GM18873 (cell line): Measurements from ENCODE around the gene HINT3.
"Not testable (repeated sequence)": the region's sequence is repeated elsewhere in the genome, so short reads cannot be mapped to it uniquely, and the experiment has no call there.

Experiments
- ATAC-seq: cut with Tn5 transposase; IDR thresholded peaks from one replicate; pipeline ENCODE4 v1.9.1; 2021; ENCODE audit warnings: mild to moderate bottlenecking, moderate library complexity, moderate number of reproducible peaks; ENCODE audit not compliant: unreplicated experiment, low FRiP score

Gene HINT3

DNA sequence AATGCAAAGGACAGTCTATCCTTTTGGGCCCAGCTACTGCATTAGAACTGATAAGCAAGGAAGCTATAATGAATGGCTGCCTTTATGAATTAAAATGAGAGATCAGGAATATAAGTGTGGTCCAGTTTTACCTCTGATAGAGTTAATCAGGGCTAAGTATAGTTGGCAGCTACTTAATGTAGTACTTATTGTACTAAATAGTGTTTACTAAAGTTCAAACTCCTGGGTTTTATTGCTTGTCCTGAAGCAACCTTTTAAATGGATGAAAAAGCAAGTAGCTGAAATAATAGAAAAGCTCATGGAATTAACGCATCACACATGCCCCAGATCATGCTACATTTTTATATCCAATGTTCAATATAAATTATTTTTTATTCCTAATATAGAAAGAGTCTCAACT is 35.1 kb downstream of the HINT3 start:
- ATAC-seq: no peak

DNA sequence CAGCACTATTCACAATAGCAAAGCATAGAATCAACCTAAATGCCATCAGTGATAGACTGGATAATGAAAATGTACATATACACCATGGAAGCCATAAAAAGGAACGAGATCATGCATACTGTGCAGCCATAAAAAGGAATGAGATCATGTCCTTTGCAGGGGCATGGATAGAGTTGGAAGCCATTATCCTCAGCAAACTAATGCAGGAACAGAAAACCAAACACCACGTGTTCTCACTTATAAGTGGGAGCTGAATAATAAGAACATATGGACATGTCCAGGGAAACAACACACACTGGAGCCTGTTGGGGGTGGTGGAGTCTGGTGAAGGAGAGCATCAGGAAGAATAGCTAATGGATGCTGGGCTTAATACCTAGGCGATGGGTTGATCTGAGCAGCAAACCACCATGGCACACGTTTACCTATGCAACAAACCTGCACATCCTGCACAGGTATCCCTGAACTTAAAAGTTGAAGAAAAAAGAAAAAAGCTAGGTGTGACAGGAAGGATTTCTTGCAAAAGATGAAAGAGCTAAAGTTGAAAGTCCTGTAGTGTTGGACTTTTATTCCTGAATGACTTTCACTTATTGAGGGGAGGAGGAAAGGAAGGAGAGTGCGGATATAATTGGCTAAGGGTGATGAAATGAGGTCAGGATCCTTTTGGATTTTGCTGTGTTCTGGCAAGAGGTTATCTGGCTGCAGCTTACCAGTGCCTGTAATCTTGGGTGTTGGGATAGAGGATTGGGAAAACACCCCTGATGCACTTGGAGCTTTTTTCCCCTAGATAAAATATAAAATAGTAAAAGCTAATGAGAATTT is 38.3 kb downstream of the HINT3 start:
- ATAC-seq: no peak

DNA sequence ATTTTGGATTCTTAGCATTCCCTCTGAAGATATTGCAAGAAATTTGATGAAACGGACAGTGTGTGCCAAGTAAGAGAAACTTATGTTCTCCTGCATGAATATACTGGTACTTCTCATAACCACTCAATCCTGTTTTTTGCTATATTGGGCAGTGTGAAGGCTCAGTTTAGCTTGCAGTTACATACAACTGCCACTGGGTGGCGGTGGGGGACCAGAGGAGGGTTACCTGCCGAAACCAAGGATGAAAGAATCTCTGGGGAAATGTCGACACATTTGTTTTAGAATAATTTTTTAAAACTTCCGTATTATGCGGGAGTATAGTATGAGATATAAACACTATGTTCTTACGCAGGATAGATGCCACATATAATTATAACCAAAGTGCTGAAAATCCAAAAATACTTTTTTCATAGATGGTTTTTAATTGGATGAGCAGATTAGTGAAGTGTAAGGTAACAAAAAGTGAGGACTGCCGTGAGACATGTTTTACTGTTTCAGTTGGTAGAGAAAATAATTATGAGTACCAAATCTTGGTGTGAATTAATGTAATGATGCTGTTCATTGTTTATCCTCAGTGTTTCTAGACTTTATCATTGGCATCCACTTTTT is 39.5 kb downstream of the HINT3 start:
- peak; percentile 90 for ATAC-seq

DNA sequence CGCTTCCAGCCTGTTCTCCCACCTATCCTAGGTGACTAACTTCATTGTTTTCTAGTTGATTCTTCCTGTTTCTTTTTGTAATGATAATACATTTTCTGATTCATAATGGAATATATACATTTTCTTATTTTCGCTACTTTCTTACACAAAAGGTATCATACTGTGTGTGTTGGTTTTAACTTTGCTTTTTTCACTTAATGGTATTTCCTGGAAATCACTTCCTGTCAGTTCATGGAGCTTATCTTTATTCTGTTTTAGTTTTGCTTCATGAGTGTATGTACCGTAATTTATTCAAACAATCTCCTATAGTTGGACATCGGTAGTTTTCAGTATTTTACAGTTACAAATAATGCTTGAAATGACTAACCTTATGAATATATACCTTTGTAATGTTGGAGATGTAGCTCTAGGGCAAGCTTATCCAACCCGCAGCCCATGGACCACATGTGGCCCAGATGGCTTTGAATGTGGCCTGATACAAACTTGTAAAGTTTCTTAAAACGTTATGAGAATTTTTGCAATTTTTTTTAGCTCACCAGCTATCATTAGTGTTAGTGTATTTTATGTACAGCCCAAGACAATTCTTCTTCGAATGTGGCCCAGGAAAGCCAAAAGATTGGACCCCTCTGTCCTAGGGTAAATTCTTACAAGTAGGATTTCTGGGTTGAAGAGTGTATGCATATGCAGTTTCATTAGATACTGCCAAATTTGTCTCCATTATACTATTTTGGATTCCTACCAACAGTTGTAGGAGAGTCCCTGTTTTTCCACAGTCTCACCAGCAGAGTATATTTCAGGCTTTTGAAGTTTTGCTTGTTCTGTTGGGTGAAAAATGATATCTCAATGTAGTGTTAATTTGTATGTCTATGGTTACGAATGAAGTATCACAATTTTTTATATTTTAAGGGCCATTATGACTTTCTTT is 46.4 kb downstream of the HINT3 start:
- ATAC-seq: no peak

DNA sequence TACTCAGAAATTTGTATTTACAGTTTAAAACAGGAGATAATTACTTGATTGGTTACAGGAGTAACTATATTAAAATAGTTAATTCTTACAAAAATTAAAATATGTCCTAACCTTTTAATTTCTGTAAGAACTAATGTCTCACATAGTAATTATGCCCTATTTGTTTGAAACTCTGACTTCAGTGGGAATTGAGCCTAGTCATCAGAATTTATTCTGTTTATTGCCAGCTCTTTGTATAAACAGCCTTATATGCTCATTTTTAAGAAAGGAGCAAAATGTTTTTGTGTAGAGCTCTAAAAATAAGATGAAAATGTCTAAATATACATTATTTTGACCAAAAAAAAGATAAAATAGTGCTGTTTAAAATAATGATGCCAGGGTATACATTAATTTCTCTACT is 51.2 kb downstream of the HINT3 start:
- ATAC-seq: no peak

DNA sequence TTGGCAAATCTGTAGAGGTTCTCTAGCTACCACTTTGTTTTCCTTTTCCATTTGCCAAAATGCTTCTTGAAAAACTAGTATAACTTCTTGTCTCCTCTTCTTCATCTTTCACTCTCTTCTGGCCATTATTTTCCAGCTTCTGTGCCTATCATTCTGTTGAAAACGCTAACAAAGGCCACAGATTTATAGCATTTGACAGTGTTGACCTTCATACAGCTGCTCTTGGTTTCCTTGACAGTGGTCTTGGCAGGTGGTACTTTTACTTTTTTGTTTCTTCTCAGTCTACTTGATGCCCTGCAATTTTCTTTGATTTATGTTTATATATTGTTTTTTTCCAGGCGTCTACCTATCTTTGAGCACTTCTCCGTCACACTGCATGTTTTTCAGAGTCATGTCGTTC is 53.5 kb downstream of the HINT3 start:
- no peak for ATAC-seq

DNA sequence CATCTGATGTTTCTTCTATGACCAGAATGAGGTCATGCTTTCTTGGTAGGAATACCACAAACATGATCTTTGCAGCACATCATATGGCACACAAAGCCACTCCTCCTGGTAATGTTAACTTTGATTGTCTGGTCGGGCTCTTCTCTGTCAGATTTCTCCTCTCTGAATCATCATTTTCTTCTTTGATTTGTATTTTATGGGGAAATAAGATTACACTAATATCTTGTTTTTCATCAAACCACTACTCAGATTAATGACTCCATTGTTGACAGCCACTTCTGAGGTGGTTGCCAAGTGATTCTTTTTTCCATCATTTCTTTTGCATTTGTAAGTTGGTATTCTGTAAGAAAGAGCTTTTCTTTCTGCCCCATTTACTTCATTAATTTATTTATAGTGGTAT is 59.3 kb downstream of the HINT3 start:
- ATAC-seq: no peak

DNA sequence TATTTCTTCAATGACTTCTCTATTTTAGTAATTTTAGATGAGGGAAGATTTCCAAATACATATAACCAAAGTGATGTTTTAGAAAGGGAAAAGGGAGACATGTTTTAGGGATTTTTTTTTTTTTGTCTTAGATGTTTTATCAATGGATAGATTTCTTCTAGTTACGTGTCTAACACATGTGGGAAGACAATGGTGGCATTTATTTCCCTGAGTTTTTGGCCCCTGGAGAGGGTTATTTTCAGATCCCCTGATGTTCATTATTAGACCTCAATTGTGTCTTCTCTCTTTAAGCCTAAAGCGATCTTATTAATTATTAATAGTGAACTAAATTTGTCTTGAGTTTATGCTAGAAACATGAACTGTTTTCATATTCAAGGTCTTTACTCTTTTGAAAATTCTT is 60.0 kb downstream of the HINT3 start:
- ATAC-seq: no peak

DNA sequence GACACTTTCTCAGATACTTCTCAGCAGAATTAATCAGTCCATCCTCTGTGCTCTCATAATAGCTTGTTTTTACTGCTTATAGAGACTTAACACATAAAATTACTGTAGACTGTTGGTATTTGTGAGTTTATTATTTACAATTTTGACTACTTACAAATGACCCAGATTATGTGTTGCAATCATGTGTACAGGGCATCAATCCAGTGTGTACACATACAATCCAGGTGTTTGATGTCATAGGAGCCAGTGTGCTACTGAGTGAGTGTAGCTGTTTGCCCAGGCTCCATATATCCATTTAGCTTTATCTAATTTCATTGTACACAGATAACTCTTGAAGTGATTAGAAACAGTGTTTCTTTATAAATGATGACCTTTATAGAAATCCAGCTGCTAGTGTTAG is 61.1 kb downstream of the HINT3 start:
- no peak for ATAC-seq

DNA sequence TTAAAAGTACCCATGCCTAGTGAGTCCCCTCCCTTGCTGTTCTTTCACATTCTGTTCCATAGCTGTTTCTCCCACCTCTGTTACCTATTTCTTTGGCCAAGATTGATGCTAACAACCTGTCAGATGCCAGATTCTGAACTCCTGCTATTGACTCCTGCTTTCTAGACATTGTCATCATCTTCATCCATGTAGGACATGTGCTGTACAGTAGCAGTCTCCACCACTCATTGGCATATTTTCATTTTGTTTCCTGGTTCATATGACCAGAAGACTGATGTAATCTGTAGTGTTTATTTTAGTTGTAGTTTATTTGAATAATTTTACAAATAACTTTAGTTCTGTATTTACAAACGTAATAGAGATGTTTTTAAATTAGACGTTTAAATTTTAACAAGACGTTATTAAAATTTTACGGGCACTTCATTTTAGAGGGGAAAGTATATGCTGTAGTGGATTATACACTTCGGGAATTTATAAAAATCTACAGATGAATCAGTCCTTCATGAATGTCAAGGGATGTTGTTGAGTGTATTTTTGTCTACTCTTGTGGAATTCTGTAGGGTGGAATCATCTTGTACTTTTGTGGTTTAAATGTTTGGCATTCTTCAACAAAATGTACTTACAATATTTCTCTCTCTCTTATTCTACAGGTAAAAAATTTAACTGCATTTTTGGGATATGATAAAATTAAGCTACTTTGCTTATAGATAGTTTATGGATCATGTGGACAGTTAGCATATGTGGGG is 63.9 kb downstream of the HINT3 start:
- ATAC-seq: no peak

DNA sequence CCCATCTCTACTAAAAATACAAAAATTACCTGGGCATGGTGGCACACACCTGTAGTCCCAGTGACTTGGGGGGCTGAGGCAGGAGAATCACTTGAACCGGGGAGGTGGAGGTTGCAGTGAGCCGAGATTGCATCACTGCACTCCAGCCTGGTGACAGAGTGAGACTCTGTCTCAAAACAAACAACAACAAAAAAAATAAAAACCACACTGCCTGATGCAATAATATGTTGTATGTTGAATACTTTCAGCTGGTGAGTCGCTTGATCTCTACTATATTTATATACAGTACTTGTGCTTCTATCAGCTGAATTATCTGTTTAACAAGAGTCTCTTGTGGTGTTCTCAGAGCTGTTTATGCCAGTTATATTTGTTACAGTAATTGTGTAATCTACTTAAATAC is 66.9 kb downstream of the HINT3 start:
- ATAC-seq: not testable (repeated sequence)

DNA sequence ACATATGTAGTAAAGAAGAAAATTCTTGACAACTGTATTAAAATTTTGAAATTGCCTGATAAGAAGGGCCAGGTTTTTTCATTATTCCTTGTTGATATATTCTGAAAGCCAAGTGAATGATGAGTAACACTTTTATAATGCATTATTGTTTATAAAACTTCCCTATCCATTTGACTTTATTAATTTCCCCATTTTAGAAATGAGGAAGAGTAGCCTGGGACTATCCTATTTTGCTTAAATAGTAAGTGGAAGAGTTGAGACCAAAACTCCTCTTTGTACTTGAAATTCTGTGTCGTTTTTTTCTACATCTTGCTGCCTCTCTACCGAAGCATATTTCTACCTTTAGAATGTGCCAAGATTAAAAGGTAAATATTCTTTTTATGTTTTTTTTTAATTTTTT is 69.4 kb downstream of the HINT3 start:
- ATAC-seq: no peak

DNA sequence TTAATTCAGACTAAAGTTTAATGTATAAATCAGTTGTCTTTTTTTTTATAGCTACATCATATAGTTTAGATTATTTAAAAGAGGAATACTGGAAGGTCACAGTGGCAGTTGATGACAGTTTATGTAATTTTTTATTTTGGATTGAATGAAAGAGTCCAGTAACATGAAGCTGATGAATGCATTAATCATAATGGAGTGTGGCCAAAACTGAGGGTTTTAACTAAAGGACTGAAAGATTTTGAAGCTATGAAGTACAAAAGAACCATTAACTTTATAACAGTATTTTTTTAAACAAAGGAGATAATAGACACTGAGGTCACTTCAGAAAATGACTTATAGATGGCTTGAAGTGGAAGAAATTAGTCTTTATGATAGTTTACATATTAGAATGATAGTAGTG is 71.0 kb downstream of the HINT3 start:
- ATAC-seq: no peak
